ENCODE results near the gene CCDC89.

CCDC89 gene

DNA sequence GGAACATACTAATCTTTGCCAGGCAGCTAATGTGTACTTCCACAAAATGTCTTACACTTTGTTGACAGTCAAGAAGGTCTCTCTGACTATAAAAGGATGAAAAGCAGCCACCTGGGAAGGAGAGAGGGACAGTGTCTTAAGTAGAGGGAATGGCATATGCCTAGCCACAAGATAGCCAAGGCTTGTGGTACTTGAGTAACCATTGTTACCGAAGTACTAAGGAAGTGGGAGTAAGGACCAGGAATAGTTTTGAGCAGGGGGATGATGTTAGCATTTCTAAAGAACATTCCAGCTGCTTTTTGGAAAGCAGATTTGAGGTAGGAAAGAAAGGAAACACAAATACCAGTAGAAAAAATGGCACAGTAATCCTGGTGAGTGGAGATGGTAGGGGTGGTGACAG is 34.9 kb downstream of the CCDC89 start:
- no peak for DNase-seq

DNA sequence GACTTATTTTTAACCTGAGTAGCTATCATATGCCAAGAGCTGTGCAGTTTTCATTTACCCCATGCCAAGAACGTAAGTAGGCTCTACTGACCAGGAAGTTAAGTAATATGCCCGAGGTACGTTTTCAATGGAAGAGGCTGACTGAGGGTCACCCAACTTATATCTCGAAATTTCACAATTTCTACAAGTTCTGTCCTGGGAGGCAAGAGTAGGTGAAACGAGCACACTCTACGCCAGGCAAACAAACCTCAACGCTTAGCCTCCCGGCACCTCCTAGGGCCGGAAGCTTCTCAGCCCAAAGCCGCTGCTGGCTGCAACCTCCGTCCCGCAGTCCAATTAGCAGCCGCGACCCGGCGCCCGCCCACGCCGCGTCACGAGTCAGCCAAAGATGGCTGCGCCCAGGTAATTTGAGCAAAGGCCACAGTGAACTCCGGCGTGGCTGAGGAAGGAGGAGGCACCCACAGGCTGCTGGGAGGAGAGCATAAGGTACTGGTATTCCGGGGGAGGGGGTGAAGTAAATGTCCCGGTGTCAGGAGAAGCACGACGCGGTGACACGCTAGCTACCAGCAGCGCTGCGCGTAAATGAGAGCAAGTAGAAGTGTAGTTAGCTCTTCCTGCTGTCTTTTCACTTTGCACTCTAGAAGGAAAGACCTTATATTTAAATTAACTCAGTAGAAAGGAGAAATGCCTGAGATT is 38.2 kb downstream of the CCDC89 start, which contains the start of gene TMEM126A:
TMEM126A (plus strand) TSS at position 364 of the 696 bp plus-strand sequence. CDS start 2,289 bp downstream, outside the sequence.
- DNase-seq, result peak; percentile 8

DNA sequence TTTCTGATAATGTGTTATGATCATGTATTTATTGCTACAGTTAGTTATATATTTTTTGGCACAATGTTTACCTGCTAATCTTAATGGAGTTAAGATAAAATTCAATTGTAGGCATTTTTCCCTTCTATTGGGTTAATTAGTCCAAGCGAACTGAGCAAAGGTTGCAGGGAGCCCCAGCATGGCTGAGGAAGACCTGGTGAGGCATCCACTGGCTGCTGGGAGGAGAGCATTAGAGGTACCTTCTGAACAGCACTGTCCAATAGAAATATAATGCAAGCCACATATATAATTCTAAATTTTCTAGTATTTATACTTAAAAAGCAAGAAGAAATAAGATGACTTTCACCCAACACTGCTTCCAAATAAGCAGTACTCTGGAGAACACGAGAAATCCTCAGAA is 38.9 kb downstream of the CCDC89 start:
- DNase-seq, result no peak

DNA sequence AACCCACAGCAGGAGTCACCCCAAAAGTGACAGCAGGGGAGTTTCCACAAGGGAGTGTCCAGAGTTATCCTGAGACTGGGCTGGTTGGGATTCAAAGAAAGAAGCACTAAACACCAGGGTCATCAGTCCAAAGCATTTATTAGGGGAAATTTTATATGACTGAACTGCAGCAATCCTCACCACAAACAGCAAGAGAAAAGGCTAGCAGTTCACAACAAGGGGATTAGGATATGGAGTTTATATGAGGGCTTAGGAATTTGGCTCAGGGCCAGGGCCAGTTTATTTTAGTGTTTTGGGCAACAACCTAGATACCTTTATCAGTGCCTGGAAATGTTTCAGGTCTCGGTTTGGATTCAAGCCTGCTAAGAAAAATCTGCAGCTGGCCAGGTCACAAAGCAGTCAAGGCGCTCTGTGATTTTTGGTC is 42.8 kb downstream of the CCDC89 start:
- no peak for DNase-seq

DNA sequence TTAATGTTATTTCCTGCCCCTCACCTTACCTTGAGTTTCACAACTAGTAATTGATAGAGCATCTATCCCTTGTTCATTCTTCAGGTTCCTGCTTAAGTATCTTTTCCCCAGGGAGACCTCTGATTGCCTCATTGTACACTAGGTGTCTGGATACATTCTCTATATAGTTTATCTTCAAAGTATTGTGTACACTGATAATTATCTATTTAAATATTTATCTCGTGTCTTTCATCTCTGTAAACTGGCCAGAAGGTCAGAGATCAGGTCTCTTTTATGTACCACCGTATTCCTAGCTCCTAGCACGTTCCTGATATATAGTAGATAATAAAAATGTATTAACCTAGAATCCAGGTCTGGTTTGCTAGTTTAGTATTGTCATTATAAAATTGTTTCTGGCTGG is 51.2 kb downstream of the CCDC89 start:
- no peak for DNase-seq
